Stimulated activated naive B cell treated with anti-CD40 and anti-IgM and Interleukin-4, amounts not matched to agents 10 μg/mL and 1 μg/mL and 100 μg/mL, for 72 hours (primary cell): ENCODE measurements around the gene TJAP1.

Experiments
- ATAC-seq, 2 donors: fragments of 150-1000 bp; cut with Tn5 transposase; replicated peaks; 2 replicates each; pipeline ENCODE4 v1.10.0; 2021; ENCODE audit warnings: moderate library complexity in 1 of 2
- DNase-seq: peaks from one replicate; pipeline ENCODE4 v3.0.0; 2021
- H3K27ac Mint-ChIP-seq: one replicate; pipeline ENCODE4 v1.8.0; 2022; ENCODE audit warnings: mild to moderate bottlenecking, mixed read lengths
- H3K27me3 Mint-ChIP-seq, 2 donors: one replicate each; pipeline ENCODE4 v1.8.0; 2022; ENCODE audit warnings: mixed read lengths in 2 of 2
- H3K36me3 Mint-ChIP-seq, 2 donors: one replicate each; pipeline ENCODE4 v1.8.0; 2022; ENCODE audit warnings: mixed read lengths in 2 of 2, mild to moderate bottlenecking in 1 of 2
- H3K4me1 Mint-ChIP-seq, 2 donors: one replicate each; pipeline ENCODE4 v1.8.0; 2022; ENCODE audit warnings: mixed read lengths in 2 of 2, mild to moderate bottlenecking in 1 of 2
- H3K4me3 Mint-ChIP-seq, 2 donors: one replicate each; pipeline ENCODE4 v1.8.0; 2022; ENCODE audit warnings: mild to moderate bottlenecking in 2 of 2, mixed read lengths in 2 of 2, moderate library complexity in 1 of 2
- H3K9me3 Mint-ChIP-seq, 2 donors: one replicate each; pipeline ENCODE4 v1.8.0; 2022; ENCODE audit warnings: mixed read lengths in 2 of 2, mild to moderate bottlenecking in 1 of 2

TJAP1 gene

GRCh38 chr6:43477235-43478007 is at the start of gene TJAP1:
Gene TJAP1 (plus strand): TSS chr6:43477570. CDS start chr6:43499002, 21,432 bp downstream.
- Mint-ChIP-seq H3K36me3 (peaks cover 4 to 5% of the 10 kb centered on the region in 2 donors), H3K9me3 (no peaks in the 10 kb centered on the region), H3K27ac (peak within 1 kb of the TSS; percentile 99), H3K4me1 (peaks cover 27 to 45% of the 10 kb centered on the region in 2 donors), H3K4me3 (peak within 1 kb of the TSS; percentile 97 to 99), H3K27me3 (no peaks in the 10 kb centered on the region)
- DNase-seq: peak; percentile 90
- ATAC-seq: peak; percentile 100

GRCh38 chr6:43428112-43428570 is 49.2 kb upstream of the TJAP1 start:
- ATAC-seq (no peak), DNase-seq (no peak)
- Mint-ChIP-seq H3K9me3 (peaks cover 0 to 1% of the 10 kb centered on the region in 2 donors), H3K4me3 (peak overlapping the region; percentile 92 to 97), H3K27ac (peak overlapping the region; percentile 99), H3K36me3 (peaks cover 8 to 15% of the 10 kb centered on the region in 2 donors), H3K4me1 (peaks cover 17% of the 10 kb centered on the region in 2 donors), H3K27me3 (no peaks in the 10 kb centered on the region)

- ATAC-seq (no peak), DNase-seq (no peak)
- Mint-ChIP-seq H3K27ac (peak overlapping the region; percentile 65), H3K36me3 (peaks cover 12 to 15% of the 10 kb centered on the region in 2 donors), H3K27me3 (no peaks in the 10 kb centered on the region), H3K4me3 (peak overlapping the region; percentile 92 to 97), H3K9me3 (peaks cover 0 to 1% of the 10 kb centered on the region in 2 donors), H3K4me1 (peaks cover 17% of the 10 kb centered on the region in 2 donors)
Observed at GRCh38 chr6:43428874-43429273, 48.5 kb upstream of the TJAP1 start.

DNA sequence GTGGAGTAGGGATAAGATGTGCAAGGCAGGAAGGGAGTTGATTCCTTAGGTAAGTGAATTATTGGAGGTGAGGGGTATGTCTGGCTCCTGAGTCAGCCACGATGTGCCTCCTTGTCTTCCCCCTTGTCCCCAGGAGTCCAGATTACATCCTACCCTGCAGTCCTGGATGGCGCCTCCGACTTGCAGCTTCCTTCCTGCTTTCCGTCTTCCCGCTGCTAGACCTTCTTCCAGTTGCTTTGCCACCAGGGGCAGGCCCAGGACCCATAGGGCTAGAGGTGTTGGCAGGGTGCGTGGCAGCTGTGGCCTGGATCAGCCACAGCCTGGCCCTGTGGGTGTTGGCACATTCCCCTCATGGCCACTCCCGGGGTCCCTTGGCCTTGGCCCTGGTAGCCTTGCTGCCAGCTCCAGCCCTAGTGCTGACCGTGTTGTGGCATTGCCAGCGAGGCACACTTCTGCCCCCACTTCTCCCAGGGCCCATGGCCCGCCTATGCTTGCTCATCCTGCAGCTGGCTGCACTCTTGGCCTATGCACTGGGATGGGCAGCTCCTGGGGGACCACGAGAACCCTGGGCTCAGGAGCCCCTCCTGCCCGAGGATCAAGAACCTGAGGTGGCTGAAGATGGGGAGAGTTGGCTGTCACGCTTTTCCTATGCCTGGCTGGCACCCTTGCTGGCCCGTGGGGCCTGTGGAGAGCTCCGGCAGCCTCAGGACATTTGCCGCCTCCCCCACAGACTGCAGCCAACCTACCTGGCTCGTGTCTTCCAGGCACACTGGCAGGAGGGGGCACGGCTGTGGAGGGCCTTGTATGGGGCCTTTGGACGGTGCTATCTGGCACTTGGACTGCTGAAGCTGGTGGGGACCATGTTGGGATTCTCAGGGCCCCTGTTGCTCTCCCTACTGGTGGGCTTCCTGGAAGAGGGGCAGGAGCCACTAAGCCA is 45.1 kb upstream of the TJAP1 start:
- no peaks in the 10 kb centered on the region for H3K9me3 Mint-ChIP-seq
- no peak overlapping the region for H3K4me3 Mint-ChIP-seq
- ATAC-seq (no peak), DNase-seq (no peak)
- peaks cover 16 to 23% of the 10 kb centered on the region in 2 donors for H3K4me1 Mint-ChIP-seq
- H3K27ac Mint-ChIP-seq: no peak overlapping the region
- peaks cover 33 to 37% of the 10 kb centered on the region in 2 donors for H3K36me3 Mint-ChIP-seq
- H3K27me3 Mint-ChIP-seq: no peaks in the 10 kb centered on the region

GRCh38 chr6:43433148-43433547 is 44.2 kb upstream of the TJAP1 start:
- Mint-ChIP-seq H3K36me3 (peaks cover 33 to 46% of the 10 kb centered on the region in 2 donors), H3K4me1 (peaks cover 13 to 20% of the 10 kb centered on the region in 2 donors), H3K27ac (no peak overlapping the region), H3K27me3 (no peaks in the 10 kb centered on the region), H3K9me3 (no peaks in the 10 kb centered on the region), H3K4me3 (no peak overlapping the region)
- ATAC-seq (no peak), DNase-seq (no peak)

GRCh38 chr6:43434001-43434840 is 43.1 kb upstream of the TJAP1 start:
- peak overlapping the region; percentile 42 for H3K27ac Mint-ChIP-seq
- H3K36me3 Mint-ChIP-seq: peaks cover 33 to 44% of the 10 kb centered on the region in 2 donors
- H3K4me1 Mint-ChIP-seq: peaks cover 4 to 11% of the 10 kb centered on the region in 2 donors
- no peaks in the 10 kb centered on the region for H3K9me3 Mint-ChIP-seq
- no peaks in the 10 kb centered on the region for H3K27me3 Mint-ChIP-seq
- DNase-seq (no peak), ATAC-seq (no peak)
- no peak overlapping the region for H3K4me3 Mint-ChIP-seq

- ATAC-seq (no peak), DNase-seq (no peak)
- no peak overlapping the region for H3K4me3 Mint-ChIP-seq
- no peaks in the 10 kb centered on the region for H3K9me3 Mint-ChIP-seq
- no peak overlapping the region for H3K27ac Mint-ChIP-seq
- peaks cover 4 to 11% of the 10 kb centered on the region in 2 donors for H3K4me1 Mint-ChIP-seq
- H3K36me3 Mint-ChIP-seq: peaks cover 35 to 43% of the 10 kb centered on the region in 2 donors
- no peaks in the 10 kb centered on the region for H3K27me3 Mint-ChIP-seq
Observed at GRCh38 chr6:43434943-43435342, 42.4 kb upstream of the TJAP1 start.

DNA sequence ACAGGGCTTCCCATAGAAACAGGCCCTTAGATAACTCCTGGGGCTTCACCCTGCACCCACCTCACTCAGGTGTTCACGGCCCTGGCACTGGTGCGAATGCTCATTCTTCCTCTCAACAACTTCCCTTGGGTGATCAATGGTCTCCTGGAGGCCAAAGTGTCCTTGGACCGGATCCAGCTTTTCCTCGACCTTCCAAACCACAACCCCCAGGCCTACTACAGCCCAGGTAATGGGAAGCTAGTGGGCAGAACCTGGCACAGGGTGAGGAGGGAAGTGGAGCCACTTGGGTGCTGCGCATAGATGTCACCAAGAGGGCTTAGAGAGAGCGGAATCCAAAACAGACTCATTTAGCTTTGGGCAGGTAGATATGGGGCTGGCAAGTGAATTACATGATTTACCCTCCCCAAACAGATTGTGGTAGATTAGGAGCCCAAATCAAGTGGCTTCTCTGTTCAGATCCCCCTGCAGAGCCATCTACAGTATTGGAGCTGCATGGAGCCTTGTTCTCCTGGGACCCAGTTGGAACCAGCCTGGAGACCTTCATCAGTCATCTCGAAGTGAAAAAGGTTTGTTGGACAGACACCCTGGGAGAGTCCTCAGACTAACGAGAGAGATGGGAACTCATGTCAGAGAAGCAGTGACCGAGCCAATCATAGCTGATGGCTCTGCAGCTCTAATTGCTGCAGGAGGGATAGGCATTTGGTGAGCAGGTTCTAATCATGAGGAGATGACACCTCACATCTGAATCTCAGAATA is 41.5 kb upstream of the TJAP1 start:
- H3K4me3 Mint-ChIP-seq: no peak overlapping the region
- ATAC-seq (no peak), DNase-seq (no peak)
- H3K27me3 Mint-ChIP-seq: no peaks in the 10 kb centered on the region
- H3K36me3 Mint-ChIP-seq: peaks cover 35 to 43% of the 10 kb centered on the region in 2 donors
- peaks cover 4 to 11% of the 10 kb centered on the region in 2 donors for H3K4me1 Mint-ChIP-seq
- H3K9me3 Mint-ChIP-seq: no peaks in the 10 kb centered on the region
- H3K27ac Mint-ChIP-seq: no peak overlapping the region

DNA sequence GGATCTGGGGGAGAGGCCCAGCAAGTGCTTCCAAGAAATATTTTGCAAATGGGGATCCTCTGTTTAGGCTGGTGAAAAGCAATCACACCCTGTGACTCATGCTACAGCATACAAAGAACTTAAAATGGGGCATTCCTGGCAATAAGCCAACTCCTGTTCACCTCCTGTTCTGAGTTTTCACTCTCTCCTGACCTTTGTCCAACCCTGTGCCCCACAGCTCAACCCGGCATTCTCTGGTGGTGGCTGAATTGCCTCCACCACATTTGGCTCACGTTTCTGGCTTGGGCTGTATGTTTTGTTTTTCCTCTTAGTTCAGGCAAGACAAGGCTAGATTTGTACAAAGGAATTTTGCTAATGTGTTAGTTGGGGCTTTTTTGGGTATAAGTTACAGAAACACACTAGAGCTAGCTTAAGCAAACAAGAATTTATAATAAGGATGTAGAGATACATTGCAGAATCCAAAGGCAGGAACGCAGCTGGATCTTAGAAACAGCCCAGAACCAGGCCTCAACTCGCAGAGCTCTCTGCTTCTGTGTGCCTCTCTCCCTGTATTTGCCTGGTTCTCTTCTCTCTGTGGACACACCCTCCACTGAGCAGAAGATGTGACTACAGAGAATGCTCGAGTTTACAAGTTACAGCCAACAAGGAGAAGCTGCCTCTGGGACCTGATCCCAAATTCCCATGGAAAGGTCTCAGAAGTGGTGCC is 40.6 kb upstream of the TJAP1 start:
- Mint-ChIP-seq H3K27ac (no peak overlapping the region), H3K9me3 (no peaks in the 10 kb centered on the region), H3K27me3 (no peaks in the 10 kb centered on the region), H3K4me3 (no peak overlapping the region), H3K36me3 (peaks cover 37 to 45% of the 10 kb centered on the region in 2 donors), H3K4me1 (peaks cover 4 to 11% of the 10 kb centered on the region in 2 donors)
- no peak for ATAC-seq
- no peak for DNase-seq

DNA sequence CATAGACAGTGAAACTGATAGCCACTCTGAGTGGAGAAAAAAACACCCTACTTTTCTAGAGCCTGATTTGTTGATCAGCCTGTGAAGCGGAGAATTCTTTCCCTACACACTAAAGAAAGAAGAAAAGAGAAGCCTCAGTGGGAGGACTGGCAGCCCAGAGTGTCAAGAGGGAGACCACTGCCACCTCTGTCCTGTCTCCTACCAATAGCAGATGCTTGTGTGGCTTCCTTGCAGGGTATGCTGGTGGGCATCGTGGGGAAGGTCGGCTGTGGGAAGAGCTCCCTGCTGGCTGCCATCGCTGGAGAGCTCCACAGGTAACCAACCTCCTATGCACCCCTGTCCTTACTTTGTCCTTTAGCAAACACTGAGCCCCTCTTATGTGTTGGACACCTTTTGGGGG is 39.7 kb upstream of the TJAP1 start:
- DNase-seq (no peak), ATAC-seq (no peak)
- no peaks in the 10 kb centered on the region for H3K9me3 Mint-ChIP-seq
- peaks cover 36 to 41% of the 10 kb centered on the region in 2 donors for H3K36me3 Mint-ChIP-seq
- H3K27me3 Mint-ChIP-seq: no peaks in the 10 kb centered on the region
- H3K27ac Mint-ChIP-seq: no peak overlapping the region
- peaks cover 2 to 11% of the 10 kb centered on the region in 2 donors for H3K4me1 Mint-ChIP-seq
- no peak overlapping the region for H3K4me3 Mint-ChIP-seq

GRCh38 chr6:43442935-43443334 is 34.4 kb upstream of the TJAP1 start:
- no peak for ATAC-seq
- no peaks in the 10 kb centered on the region for H3K4me1 Mint-ChIP-seq
- no peak overlapping the region for H3K4me3 Mint-ChIP-seq
- H3K27me3 Mint-ChIP-seq: no peaks in the 10 kb centered on the region
- DNase-seq: no peak
- peaks cover 46 to 60% of the 10 kb centered on the region in 2 donors for H3K36me3 Mint-ChIP-seq
- no peak overlapping the region for H3K27ac Mint-ChIP-seq
- no peaks in the 10 kb centered on the region for H3K9me3 Mint-ChIP-seq

GRCh38 chr6:43444036-43444435 is 33.3 kb upstream of the TJAP1 start:
- Mint-ChIP-seq H3K27ac (no peak overlapping the region), H3K9me3 (no peaks in the 10 kb centered on the region)

DNA sequence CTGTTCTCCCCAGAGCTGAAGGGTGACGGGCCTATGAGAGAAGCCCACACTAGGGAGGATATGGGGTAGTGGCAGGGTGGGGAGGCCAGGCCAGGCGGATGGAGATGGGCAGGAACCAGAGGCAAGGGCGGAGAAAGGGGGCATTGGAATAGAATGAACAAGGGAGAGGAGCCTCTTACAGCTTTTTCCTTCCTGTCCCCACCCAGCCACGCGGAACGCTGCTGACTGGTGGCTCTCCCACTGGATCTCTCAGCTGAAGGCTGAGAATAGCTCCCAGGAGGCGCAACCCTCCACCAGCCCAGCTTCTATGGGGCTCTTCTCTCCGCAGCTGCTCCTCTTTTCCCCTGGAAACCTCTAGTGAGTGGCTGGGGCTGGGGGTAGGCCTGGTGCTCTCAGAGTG is 32.8 kb upstream of the TJAP1 start:
- no peaks in the 10 kb centered on the region for H3K9me3 Mint-ChIP-seq
- H3K27ac Mint-ChIP-seq: peak overlapping the region; percentile 33
- H3K27me3 Mint-ChIP-seq: no peaks in the 10 kb centered on the region
- H3K4me3 Mint-ChIP-seq: no peak overlapping the region
- peaks cover 47 to 69% of the 10 kb centered on the region in 2 donors for H3K36me3 Mint-ChIP-seq
- DNase-seq: no peak
- H3K4me1 Mint-ChIP-seq: no peaks in the 10 kb centered on the region
- no peak for ATAC-seq

More at GRCh38 chr6:43444036-43444435, 33.3 kb upstream of the TJAP1 start:
- DNase-seq (no peak), ATAC-seq (no peak)
- Mint-ChIP-seq H3K36me3 (peaks cover 49 to 64% of the 10 kb centered on the region in 2 donors), H3K4me3 (no peak overlapping the region), H3K4me1 (no peaks in the 10 kb centered on the region), H3K27me3 (no peaks in the 10 kb centered on the region)
